GM12892 (cell line): ENCODE results near the gene RNF13.

ENCODE experiments used
- POLR2A ChIP-seq: IDR thresholded peaks from 2 replicates; pipeline ENCODE4 v1.6.1; 2011; ENCODE audit warnings: low read depth, low read length, control low read depth
- POLR2AphosphoS5 ChIP-seq: IDR thresholded peaks from 2 replicates; pipeline ENCODE4 v1.6.1; 2011; ENCODE audit warnings: low read depth, low read length, control low read depth

- TF ChIP-seq POLR2A (no peak), POLR2AphosphoS5 (no peak)
These were observed 42.8 kb upstream of the RNF13 start for GRCh38 chr3:149770246-149770645.
